SK-MEL-5 (cell line): Measurements from ENCODE around the gene SCML2. TPM values are rescaled to one million over a fixed set of nuclear protein-coding genes. Genes with fewer than 3 reads are reported as not detected.

Experiments used
- small RNA-seq, 2 experiments: library from RNA; depleted of rRNA; stranded (forward); fragments of <200 nt; gene quantifications; one replicate each; pipeline ENCODE3, GENCODE V24; 2014
- total RNA-seq: library from RNA; depleted of rRNA; stranded (reverse); fragments of >200 nt; shearing (Covaris generic); gene quantifications from 2 replicates; pipeline ENCODE4 v1.2.3, GENCODE V29; 2014; rRNA removed

SCML2 gene
- total RNA-seq, 1 experiment from 2014 or later, result 3.4 TPM

Small RNAs within 50 kb of the gene (small RNA-seq; reads per million reads assigned to genes)
- 0 reads per million in 2 experiments for gene RF00019
- gene TMSB10P2, result 0 reads per million in 2 experiments

Other genes with a start within 250 kb of the SCML2 start
- not detected in 2 replicates for gene BEND2, start 133.8 kb downstream of the SCML2 start, total RNA-seq
- 2.9 TPM in 2 replicates for gene CDKL5, start 70.9 kb upstream of the SCML2 start, total RNA-seq